ENCODE results near the gene EMILIN1.
A peak's percentile ranks its signal among the peaks of the same experiment; 100 is the strongest.

EMILIN1 gene

DNA sequence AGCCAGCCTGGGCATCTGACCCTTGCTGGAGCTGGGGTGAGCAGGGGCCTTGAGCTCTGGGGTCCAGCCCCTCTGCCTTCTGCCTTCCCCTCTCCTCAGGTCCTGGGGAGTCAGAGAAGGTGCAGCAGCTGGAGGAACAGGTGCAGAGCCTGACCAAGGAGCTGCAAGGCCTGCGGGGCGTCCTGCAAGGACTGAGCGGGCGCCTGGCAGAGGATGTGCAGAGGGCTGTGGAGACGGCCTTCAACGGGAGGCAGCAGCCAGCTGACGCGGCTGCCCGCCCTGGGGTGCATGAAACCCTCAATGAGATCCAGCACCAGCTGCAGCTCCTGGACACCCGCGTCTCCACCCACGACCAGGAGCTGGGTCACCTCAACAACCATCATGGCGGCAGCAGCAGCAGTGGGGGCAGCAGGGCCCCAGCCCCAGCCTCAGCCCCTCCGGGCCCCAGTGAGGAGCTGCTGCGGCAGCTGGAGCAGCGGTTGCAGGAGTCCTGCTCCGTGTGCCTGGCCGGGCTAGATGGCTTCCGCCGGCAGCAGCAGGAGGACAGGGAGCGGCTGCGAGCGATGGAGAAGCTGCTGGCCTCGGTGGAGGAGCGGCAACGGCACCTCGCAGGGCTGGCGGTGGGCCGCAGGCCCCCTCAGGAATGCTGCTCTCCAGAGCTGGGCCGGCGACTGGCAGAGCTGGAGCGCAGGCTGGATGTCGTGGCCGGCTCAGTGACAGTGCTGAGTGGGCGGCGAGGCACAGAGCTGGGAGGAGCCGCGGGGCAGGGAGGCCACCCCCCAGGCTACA is 3.8 kb downstream of the EMILIN1 start:
- DNase-seq = no peak

DNA sequence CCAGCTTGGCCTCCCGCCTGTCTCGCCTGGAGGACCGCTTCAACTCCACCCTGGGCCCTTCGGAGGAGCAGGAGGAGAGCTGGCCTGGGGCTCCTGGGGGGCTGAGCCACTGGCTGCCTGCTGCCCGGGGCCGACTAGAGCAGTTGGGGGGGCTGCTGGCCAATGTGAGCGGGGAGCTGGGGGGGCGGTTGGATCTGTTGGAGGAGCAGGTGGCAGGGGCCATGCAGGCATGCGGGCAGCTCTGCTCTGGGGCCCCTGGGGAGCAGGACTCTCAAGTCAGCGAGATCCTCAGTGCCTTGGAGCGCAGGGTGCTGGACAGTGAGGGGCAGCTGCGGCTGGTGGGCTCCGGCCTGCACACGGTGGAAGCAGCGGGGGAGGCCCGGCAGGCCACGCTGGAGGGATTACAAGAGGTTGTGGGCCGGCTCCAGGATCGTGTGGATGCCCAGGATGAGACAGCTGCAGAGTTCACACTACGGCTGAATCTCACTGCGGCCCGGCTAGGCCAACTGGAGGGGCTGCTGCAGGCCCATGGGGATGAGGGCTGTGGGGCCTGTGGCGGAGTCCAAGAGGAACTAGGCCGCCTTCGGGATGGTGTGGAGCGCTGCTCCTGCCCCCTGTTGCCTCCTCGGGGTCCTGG is 4.5 kb downstream of the EMILIN1 start:
- DNase-seq = no peak

DNA sequence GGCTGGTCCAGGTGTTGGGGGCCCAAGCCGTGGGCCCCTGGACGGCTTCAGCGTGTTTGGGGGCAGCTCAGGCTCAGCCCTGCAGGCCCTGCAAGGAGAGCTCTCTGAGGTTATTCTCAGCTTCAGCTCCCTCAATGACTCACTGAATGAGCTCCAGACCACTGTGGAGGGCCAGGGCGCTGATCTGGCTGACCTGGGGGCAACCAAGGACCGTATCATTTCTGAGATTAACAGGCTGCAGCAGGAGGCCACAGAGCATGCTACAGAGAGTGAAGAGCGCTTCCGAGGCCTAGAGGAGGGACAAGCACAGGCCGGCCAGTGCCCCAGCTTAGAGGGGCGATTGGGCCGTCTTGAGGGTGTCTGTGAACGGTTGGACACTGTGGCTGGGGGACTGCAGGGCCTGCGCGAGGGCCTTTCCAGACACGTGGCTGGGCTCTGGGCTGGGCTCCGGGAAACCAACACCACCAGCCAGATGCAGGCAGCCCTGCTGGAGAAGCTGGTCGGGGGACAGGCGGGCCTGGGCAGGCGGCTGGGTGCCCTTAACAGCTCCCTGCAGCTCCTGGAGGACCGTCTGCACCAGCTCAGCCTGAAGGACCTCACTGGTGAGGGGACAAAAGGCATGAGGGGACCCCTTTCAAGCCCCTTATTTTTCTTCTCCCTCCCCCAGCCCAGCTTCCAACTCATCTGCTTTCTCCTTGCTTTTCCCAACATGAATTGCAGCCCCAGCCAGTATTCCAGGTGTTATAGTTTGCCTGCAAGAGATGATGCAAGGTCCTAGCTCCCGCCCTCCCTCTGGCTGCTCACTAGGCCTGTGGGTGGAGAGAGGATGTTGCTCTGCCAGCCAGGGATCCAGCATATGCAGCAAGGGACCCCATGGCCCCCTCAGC is 5.2 kb downstream of the EMILIN1 start:
- DNase-seq = no peak

DNA sequence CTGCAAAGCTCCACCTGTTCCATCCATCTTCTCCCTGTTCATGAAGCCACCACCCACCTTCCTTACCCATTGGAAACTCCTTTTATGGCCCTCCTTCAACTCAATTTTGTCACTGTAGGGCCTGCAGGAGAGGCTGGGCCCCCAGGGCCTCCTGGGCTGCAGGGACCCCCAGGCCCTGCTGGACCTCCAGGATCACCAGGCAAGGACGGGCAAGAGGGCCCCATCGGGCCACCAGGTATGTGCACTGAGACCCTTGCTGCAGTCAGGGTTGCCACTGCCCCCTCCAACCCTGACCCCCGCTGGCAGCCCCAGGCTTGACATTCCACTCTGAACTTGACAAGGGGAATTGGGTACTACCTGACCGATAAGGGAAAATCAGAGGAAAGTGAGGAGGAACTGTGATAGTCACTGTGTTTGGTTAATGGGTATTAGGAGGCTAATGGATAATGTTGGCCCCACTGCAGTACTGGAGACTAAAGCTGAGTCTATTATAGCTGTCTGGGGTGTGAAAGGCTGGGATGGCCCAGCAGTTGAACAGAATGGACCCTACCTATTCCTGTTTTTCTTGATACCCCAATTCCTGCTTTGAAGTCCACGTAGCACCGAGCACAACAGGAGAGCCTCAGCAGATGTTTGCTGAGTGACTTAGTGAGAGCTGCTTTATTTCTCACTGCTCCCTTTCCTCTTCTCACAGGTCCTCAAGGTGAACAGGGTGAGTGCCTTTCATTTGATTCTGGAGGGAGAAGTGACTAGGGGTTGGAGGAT is 6.1 kb downstream of the EMILIN1 start:
- DNase-seq = no peak

DNA sequence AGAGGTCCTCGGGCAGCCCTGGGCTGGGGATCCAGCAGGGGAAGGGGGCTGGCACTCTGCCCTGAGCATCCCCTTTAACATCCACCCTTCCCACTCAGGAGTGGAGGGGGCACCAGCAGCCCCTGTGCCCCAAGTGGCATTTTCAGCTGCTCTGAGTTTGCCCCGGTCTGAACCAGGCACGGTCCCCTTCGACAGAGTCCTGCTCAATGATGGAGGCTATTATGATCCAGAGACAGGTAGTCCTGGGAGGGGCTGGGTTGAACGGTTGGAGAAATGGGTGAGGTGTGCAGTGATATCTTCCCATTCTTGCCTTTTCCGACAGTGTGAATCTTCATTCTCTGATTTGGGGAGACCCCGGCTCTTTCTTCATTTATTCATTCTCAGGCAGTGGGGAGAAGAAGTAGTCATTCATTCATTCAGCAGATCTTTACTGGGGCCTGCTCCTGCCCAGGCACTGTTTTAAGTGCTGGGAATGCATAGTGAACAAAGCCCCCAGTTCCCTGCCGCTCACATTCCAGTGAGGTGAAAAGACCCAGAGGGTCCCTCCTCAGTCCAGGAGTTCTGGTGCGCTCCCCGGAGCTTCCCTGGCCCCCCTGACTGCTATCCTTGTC is 6.8 kb downstream of the EMILIN1 start:
- no peak for DNase-seq

DNA sequence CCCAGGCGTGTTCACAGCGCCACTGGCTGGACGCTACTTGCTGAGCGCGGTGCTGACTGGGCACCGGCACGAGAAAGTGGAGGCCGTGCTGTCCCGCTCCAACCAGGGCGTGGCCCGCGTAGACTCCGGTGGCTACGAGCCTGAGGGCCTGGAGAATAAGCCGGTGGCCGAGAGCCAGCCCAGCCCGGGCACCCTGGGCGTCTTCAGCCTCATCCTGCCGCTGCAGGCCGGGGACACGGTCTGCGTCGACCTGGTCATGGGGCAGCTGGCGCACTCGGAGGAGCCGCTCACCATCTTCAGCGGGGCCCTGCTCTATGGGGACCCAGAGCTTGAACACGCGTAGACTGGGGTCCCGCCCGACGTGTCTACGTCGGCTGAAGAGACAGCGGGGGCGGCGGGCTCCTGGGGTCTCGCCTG is 7.3 kb downstream of the EMILIN1 start:
- no peak for DNase-seq

DNA sequence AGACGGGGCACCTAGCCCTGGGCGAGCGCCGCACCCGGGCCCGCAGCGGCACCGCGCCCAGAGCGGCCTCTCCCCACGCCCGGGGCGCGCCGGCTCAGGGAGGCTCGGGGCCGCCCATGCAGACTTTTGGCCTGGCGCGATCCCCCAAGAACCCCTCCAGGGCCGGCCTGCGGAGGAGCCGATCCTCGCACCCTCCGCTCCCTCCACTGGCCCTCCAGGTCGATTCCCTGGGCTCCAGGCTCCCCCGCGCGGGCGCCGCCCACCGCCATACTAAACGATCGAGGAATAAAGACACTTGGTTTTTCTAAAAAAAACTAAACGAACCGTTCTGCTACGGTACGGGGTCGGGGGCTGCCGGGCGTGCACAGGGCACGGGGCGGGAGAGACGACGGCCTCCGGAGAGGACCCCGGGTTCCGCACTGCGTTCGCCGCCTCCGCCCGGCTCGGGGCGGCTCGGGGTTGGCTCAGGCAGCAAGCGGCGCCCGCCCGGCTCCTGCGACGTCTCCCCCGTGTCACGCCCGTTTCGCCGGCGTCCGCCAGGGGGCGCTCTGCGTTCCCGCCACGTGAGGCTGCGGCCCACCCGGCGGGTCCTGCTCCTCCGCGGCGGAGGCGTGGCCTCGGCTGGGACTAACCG is 7.8 kb downstream of the EMILIN1 start:
- peak; percentile 89 for DNase-seq

DNA sequence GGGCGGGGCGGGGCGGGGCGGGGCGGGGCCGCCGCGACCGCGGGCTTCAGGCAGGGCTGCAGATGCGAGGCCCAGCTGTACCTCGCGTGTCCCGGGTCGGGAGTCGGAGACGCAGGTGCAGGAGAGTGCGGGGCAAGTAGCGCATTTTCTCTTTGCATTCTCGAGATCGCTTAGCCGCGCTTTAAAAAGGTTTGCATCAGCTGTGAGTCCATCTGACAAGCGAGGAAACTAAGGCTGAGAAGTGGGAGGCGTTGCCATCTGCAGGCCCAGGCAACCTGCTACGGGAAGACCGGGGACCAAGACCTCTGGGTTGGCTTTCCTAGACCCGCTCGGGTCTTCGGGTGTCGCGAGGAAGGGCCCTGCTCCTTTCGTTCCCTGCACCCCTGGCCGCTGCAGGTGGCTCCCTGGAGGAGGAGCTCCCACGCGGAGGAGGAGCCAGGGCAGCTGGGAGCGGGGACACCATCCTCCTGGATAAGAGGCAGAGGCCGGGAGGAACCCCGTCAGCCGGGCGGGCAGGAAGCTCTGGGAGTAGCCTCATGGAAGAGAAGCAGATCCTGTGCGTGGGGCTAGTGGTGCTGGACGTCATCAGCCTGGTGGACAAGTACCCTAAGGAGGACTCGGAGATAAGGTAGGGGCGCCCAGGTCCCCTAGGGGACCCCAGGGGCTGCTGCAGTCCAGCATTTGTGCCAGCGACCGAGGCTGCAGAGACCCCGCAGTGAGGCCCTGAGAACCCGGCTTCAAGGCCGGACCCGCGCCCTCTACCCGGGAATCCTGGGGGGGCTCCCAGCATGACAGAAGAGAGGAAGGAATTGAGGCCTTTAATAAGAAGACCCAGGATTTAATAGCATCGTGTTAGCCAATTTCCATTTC is 8.5 kb downstream of the EMILIN1 start, which contains the start of gene KHK:
Gene KHK, plus strand, starts transcription at position 49 of the 870 bp plus-strand sequence. Its CDS starts 488 bp downstream, at position 537.
- peak; percentile 46 for DNase-seq

DNA sequence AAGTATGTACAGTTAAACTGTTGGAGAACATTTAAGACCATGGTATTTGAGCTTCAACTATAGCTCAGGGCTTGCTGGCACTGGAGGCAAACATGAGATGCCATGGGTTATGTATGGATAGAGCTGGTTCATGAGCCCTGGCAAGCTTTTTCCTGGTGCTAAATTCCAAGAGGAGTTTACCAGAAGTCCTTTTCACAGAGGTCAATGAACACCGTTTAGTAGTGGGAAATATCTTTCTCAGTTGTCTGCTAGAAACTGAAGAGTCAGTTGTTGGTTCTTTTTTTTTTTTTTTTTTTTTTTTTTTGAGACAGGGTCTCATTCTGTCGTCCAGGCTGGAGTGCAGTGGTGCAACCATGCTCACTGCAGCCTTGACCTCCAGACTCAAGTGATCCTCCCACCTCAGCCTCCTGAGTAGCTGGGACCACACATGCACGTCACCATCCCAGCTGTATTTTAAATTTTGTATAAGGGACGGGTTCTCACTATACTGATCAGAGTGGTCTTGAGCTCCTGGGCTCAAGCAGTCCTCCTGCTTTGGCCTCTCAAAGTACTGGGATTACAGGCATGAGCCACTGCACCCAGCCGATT is 9.5 kb downstream of the EMILIN1 start:
- DNase-seq = no peak

DNA sequence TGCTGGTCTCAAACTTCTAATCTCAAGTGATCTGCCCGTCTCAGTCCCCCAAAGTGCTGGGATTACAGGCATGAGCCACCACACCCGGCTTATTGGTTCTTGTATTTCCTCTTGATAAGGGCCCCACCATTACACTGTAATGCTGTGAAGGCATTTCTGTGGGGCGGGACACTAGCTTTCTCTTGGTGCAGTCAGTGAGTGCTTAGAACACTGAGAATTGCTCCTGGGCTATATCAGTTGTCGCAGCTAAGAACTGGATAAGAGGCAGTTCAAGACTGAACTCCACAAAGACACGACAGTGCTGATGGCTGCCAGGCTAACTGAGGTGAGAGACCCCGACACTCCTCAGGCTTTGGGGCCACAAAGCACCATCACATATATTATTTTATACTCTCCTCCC is 10.2 kb downstream of the EMILIN1 start:
- no peak for DNase-seq

DNA sequence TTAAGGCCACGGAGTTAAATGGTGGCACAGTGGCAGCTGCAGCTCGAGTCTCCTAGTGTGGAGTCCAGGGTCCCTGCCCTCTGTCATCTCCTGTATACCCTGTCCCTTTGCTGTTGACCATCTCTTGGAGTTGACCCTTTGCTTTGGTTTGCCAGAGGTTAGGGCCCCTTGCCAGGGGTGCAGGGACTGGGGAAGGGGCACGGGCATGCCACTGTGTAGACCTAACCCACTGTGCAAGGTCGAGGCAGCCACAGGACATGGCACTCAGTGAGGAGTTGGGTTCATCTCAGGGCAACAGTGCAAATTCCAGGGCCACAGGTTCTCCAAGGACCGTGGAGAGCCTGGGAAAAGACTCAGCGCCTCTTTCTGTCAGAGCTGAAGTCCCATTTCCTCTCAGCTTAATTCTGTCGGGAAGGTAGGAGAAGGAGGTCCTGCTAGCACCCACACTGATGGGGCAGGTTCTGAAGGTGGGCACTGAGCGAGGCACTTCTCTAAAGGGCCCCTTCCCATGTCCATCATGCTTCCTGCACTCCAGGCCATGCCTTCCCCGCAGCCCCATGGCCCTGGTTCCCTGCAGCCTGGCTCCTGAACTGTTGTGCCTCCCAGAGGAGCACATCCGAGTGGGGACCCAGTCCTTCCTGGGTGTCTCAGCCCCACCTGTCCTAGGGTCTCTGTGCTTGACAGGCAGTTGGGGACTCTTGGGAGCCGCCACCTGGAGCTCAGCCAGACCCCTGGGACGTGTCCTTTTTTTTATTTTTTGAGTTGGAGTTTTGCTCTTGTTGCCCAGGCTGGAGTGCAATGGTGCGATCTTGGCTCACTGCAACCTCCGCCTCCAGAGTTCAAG is 10.9 kb downstream of the EMILIN1 start:
- no peak for DNase-seq

DNA sequence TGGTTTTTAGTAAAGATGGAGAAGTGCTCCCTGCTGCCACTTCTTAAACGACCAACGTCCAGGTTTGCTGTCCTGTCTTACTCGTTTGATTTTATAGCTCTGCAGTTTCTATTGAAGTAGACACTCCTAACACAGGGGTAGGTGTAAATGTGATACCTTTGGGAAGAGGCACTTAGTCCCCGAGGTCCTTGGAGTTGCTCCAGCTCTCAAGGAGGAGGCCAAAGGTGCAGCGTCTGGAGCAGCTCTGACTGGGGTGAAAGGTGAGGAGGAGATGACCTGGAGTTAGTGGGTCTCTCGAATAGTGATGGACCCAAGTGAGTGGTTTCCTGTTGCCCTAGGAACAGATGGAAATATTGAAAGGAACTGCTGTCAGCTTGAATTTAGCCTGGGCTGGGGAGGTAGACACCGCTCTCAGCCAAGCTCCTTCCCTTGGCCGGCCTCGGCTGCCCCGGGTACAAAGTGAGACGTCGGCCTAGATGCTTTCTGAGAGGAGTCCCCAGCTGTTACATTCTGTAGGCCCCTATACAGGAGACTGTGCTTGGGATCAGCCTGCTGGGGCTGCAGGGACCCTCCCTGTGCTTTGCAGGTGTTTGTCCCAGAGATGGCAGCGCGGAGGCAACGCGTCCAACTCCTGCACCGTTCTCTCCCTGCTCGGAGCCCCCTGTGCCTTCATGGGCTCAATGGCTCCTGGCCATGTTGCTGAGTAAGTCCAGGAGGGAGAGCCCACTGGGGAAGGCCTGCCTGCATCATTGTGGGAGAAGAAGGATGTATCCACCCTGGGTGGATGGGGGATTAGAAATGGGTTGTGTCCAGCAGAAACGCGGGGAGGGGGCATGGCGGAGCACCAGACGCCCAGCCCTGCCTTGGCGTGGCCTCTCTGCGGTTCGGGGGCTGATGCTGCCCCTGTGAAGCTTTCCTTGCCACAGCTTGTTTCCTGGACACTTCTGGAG is 13.6 kb downstream of the EMILIN1 start:
- no peak for DNase-seq

DNA sequence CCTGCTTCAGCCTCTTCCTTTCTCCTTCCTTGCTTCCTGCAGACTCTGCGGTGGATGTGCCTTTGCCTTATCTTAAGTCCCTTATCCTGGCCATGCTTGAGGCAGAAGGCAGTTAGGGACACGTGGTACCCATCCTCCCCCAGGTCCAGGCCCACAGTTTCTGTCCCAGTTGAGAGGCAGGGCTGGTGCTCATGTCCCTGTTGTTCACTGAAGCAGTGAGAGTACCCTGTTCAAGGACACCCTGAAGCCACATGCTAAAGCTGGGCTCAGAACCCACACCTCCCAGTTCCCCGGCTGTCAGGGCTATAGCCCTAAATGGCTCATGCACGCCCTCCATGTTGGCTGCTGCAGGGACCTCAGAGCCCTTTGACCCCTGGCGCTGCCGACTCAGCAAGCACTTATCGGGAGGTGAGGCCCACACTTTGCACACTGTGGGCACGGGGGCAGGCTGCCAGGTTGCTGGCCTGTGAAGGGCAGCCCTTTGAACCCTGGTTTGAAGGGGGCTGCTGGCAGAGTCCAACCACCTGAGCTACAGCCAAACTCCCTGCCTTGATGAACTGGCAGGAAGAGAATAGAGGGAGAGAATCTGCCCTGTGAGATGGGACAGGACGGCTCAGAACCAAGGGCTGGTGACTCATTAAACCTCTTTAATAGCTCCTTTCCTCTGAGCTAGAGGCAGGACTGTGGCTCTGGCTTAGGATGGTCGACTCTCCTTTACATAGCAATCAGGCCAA is 14.4 kb downstream of the EMILIN1 start:
- no peak for DNase-seq

DNA sequence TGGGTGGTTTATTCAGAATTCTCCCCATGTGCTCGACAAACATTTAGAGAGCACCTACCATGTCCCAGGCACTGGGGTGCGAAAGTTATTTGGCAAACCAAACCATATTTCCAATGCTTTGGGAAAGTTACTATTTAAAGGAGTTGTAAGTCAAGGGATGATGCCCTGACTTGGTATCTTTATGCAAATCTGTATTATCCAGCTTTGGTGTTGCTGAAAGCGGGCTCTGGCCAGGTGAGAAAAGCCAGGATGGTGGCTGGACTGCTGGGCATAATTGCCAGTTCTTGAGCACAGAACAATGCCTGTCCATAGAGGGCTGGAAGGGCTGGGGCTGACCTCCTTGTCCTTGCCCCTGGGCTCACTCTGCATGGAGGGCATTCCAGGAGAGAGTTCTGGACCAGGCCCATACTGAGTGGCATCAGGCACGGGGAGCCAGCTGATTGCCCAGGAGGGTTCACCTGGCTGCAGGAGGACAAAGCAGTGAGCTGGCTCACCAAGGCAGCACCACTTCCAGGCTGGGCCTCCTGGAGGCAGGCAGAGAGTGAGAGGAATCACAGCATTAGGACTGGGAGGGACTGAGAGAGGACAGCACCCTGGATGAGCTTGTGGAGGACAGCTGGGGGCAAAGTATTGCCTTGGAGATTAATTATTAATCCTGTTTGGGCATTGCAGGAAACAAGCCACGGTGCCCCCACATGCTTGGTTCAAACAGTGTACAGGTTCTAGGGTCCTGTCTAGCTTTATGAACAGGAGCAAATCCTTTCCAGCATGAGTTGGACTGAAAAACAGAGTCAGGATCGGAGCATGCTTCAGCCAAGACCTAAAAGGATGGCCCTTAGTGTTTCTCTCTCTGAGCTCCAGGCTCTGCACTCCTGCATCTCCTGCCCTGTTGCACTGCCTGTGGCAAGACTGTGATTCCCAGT is 15.3 kb downstream of the EMILIN1 start:
- no peak for DNase-seq

DNA sequence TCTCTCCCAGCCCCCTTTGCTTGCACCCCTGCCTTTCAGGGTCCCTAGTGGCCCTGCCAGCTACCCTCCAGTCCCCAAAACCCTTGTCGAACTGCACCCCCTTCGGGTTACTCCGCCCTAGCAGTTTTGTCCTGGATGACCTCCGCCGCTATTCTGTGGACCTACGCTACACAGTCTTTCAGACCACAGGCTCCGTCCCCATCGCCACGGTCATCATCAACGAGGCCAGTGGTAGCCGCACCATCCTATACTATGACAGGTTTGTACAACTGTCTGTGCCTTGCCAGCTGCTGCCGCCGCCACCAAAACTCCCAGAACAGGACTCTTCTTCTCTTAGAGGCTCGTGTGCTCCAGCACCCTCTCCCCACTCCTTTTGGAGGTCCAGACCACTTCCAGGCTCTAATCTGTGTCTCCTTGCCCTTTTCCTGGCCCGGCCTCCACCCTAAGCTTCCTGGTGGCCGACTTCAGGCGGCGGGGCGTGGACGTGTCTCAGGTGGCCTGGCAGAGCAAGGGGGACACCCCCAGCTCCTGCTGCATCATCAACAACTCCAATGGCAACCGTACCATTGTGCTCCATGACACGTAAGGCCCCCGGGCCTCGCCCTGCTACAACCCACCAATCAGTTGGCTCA is 16.1 kb downstream of the EMILIN1 start:
- DNase-seq = no peak

DNA sequence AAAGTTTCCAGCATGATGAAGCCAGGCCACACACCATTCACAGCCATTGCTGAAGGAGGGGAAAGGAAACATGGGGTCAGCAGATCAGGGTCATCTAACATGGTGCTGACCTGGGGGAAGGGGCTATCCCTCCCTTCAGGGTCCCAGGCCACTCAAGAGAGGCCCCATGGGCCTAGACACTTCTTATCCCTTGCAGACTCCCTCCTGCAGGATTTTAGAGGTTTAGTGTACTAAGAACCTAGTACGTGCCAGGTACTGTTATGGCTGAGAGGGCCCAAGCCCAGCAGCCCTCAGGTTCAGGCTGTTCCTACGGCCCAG is 17.0 kb downstream of the EMILIN1 start:
- DNase-seq = no peak

All from T1000 (cell line).